ENCODE results near the gene NOXO1.

The NOXO1 gene

DNA sequence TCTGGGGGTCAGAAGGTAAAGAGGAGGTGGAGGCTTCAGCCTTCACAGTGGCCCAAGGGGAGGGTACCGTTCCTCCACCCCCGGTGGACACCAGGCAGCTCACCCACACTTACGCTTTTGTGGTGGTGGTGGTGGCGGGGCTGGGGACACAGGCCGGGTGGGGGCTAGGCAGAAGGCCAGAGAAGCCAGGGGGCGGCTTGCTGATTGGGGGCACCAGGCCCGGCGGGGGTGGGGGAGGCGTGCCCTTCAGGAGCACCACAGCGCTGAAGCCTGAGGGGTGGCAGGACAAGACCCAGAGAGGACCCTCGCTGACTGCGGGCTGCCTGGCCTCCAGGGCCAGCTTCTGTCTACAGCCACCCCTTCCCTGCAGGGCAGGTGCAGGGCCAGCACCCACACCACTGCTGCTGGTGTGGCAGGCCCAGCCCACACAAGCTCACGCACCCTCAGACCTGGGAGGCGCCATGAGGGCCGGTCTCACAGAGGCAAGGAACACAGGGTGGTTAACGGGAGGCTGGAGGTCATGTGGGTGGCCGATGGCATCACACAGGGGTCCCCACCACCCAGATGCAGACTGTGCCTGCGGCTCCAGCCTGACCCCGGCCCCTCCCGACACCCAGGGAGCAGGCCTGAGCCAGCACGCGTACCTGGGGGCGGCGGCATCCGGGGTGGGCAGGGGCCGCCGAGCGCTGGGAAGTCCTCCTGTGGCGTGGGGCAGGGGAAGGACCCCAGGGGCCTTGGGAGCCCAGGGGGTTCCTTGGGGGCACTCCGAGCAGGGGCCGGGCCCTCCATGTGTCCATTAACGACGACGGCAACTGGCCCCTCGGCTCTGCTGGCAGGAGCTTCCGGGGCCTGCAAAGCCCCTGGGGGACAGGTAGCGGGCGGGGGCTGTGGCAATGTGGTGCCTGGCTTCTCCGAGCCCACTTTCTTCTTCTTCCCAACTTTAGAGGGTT is 17.9 kb upstream of the NOXO1 start:
- DNase-seq (ENCODE audit: low read depth, low spot score), result no peak
- H3K4me3 ChIP-seq (ENCODE audit: low read length), result no peak overlapping the region

DNA sequence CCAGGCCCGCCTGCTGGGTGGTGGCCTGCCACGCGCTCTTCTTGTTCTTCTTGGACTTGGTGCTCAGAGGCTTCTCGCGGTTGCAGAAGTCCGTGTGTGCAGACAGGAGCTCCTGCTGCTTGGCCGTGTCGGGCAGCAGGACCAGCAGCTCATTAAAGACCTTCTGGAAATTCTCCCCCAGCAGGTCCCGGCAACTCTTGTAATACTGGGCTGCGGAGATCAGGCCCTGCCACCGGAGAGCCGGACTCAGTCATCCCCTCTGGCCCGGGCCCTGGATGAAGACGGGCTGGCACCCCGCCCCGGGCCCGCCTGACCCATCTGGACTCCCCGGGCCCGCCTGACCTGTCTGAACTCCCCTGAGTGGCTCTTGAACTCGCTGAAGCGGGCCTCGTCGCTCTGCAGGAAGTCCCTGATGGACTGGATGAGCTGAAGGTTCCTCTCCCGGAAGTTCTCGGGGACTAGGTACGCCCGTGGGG is 17.1 kb upstream of the NOXO1 start:
- DNase-seq (ENCODE audit: low read depth, low spot score), result no peak
- no peak overlapping the region for H3K4me3 ChIP-seq (ENCODE audit: low read length)

DNA sequence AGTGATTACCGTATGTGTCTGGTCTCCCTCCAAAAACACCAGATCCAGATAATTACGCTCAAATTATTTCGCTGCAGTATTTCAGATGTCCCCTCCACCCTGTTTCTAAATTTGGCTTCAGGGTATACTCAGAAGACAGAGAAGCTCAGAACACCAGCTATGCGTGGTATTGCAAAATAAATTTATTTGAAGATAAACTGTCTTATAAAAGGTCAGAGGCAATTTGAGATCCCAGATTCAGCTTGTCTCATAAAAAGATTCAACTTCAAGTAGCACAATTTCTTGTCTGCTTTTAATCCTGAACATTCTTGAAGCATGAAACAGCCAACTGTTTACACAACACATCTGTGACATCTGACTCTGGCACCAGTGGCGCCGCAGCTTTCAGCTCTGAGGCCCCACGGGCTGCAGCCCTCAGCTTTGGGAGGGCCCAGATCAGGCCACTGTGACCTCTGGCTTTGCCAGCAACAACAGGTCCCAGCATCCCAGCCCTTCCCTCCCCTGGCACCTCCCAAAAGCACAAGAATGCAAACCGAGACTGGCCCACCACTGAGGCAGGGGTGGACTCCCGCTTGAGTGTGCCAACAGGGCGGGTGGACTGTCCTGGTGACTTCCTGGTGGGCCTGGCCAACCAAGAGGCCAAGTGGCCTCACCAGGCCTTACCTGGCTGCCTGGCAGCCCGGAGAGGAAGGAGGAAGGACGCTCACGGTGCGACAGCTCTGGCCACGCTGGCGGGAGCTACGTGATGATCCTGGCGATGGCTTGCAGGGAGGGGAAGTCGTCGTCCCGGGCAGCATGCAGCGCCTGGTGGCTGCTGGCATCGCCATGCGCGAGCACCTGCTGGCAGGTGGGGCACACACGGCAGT is 16.5 kb upstream of the NOXO1 start:
- no peak overlapping the region for H3K4me3 ChIP-seq (ENCODE audit: low read length)
- DNase-seq (ENCODE audit: low read depth, low spot score), result no peak

- DNase-seq (ENCODE audit: low read depth, low spot score), result no peak
- H3K4me3 ChIP-seq (ENCODE audit: low read length), result no peak overlapping the region
Observed at GRCh38 chr16:1993731-1994131, 12.5 kb upstream of the NOXO1 start.

DNA sequence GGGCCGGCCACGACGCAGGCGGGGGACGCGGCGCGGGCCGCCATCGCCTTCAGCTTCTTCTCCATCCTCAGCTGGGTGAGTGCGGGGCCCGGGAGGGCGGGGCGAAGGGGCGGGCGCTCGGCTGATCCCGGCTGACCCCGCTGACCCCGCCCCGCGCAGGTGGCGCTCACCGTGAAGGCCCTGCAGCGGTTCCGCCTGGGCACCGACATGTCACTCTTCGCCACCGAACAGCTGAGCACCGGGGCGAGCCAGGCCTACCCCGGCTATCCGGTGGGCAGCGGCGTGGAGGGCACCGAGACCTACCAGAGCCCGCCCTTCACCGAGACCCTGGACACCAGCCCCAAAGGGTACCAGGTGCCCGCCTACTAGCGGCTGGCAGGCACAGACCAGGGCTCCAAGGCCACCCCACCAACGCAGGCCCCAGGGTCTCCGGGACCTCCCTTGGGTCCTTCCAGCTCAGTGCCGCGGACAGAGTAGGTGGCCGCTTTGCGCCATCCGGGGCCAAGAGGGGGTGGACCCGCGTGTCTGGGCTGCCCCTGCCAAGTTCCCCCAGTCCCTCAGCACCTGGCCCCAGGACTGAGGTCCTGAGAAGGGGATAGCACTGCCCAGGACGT is 11.5 kb upstream of the NOXO1 start:
- DNase-seq (ENCODE audit: low read depth, low spot score), result no peak
- no peak overlapping the region for H3K4me3 ChIP-seq (ENCODE audit: low read length)

DNA sequence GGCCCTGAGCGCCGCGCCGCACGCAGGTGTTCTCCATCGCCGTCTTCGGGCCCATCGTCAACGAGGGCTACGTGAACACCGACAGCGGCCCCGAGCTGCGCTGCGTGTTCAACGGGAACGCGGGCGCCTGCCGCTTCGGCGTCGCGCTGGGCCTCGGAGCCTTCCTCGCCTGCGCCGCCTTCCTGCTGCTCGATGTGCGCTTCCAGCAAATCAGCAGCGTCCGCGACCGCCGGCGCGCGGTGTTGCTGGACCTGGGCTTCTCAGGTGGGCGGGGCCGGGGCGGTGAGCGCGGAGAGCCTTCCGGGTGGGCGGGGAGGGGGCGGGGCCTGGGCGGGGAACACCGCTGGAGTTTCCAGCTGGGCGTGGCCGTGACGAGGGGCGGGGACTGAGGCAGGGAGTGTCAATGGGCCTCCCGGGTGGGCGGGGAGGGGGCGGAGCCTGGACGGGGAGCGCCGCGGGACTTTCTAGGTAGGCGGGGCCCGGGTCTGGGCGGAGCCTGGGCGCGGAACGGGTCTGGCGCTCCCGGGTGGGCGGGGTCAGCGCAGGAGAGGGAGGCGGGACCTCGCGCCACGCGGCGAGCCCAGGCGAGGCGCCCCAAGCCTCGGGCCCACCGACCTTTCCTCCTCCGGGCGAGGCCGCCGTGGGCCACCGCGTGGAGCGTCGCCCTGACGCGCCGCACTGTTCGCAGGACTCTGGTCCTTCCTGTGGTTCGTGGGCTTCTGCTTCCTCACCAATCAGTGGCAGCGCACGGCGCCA is 10.9 kb upstream of the NOXO1 start:
- DNase-seq (ENCODE audit: low read depth, low spot score), result peak; percentile 78

DNA sequence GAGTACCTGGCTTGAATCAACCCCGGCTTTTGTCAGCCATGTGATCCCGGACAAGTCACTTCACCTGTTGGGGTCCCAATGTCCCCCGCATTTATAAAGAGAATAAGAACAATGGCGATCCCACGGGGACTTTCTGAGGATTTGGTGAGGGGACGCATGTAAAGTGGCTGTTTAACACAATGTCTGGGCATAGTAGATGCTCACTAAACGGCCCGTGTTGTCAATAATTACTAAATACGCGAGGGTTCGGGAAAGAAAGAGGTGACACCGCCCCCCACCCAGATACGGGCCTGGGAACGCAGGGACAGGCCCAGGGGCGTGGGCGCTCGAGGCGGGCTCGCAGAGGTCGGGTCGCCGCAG is 10.3 kb upstream of the NOXO1 start:
- peak overlapping the region; percentile 29; the same call in 1 of the 2 replicates for H3K4me3 ChIP-seq (ENCODE audit: low read length)
- no peak for DNase-seq (ENCODE audit: low read depth, low spot score)

More for the DNA sequence above, 10.9 kb upstream of the NOXO1 start:
- H3K4me3 ChIP-seq (ENCODE audit: low read length), result peak overlapping the region; percentile 29

- DNase-seq (ENCODE audit: low read depth, low spot score), result no peak
Observed at GRCh38 chr16:1991135-1991551, 9.9 kb upstream of the NOXO1 start.

DNA sequence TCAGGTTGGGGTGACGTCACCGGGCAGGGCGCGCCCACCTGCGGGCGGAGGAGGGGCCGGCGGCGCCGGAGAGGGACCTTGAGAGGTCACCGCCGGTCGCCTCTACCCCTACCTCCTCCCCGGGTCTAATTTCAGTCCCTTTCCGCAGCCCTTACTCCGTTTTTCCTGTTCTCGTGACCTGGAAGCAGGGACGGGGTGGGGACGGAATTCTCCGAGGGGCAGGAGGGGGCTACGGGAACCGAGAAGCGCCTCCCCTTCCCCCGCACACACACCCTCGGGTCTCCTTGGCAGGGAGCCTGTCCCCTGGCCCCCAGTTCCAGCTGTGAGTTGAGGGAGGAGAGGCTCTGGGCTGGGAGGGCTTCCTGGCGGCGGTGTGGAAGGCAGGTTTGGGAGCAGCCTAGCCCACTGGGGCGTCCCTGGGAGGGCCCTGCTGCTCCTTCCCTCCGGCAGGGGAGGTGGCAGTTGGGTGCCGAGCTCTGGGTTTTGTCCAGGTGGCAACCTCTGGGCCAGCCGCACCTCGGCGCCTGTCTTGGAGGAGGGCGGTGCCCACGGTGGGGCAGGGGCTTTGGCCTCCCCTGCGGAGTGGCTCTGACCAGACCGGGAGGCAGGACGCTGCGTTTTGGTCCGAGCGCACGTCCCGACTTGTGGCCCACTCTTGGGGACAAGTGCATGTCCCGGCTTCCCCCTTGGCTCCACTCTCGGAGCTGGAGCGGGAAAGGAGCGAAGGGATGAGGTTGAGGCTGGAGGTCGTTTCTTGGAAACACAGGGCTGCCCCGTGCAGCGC is 9.3 kb upstream of the NOXO1 start:
- H3K4me3 ChIP-seq (ENCODE audit: low read length), result no peak overlapping the region
- no peak for DNase-seq (ENCODE audit: low read depth, low spot score)

More at GRCh38 chr16:1991135-1991551, 9.9 kb upstream of the NOXO1 start:
- H3K4me3 ChIP-seq (ENCODE audit: low read length), result no peak overlapping the region

DNA sequence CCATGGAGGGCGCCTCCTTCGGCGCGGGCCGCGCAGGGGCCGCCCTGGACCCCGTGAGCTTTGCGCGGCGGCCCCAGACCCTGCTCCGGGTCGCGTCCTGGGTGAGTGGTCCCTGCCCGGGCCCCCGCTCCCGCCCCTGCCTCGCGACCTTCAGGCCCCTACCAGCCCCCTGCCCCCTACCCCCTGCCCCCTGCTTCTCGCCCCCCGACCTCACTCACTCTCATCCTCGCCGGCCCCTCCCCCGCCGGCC is 8.8 kb upstream of the NOXO1 start:
- no peak for DNase-seq (ENCODE audit: low read depth, low spot score)
- no peak overlapping the region for H3K4me3 ChIP-seq (ENCODE audit: low read length)

DNA sequence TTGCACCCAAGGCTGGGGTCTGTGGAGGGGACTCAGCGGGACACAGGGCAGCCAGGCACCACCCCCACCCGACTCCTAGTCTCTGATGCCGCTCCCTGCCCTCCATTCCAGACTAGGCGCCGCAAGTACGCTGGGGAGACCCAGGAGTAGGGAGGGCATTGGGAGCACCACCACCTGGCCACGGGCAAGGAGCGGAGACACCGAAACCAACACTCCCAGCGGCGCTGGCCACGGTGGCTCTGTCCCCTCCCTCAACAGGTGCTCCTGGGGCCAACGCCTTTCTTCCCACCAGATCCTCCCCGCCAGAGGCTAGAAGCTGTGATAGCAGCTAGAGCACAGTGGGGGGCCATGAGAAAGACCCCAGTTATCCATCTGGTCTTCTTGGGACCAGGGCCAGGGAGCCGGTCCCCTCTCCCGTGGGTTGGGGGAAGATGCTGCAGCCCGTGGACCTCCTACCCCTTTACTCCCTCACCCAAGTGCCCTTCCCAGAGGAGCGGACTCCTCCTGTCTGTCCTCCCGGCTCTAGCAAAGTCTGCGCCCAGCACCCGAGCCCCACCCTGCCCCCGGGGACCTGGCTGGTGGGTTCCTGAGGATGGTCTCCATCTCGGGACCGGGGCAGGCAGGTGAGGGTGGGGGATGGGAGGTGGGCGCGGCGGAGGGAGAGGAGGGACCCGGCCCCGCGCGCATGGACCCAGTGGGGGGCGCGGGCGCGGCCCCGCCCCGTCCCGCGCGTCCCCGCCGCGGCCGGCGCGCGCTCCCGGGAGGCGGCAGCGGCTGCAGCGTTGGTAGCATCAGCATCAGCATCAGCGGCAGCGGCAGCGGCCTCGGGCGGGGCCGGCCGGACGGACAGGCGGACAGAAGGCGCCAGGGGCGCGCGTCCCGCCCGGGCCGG is 8.2 kb upstream of the NOXO1 start, which contains the start of gene SYNGR3:
SYNGR3 (plus strand) TSS at position 762 of the 892 bp plus-strand sequence. CDS start 133 bp downstream, outside the sequence.
- no peak within 1 kb of the TSS for H3K4me3 ChIP-seq (ENCODE audit: low read length)
- no peak for DNase-seq (ENCODE audit: low read depth, low spot score)

GRCh38 chr16:1987198-1987597 is 5.9 kb upstream of the NOXO1 start:
- no peak for DNase-seq (ENCODE audit: low read depth, low spot score)
- no peak overlapping the region for H3K4me3 ChIP-seq (ENCODE audit: low read length)

GRCh38 chr16:1985466-1986150 is 4.3 kb upstream of the NOXO1 start:
- DNase-seq (ENCODE audit: low read depth, low spot score), result no peak
- H3K4me3 ChIP-seq (ENCODE audit: low read length), result no peak overlapping the region

DNA sequence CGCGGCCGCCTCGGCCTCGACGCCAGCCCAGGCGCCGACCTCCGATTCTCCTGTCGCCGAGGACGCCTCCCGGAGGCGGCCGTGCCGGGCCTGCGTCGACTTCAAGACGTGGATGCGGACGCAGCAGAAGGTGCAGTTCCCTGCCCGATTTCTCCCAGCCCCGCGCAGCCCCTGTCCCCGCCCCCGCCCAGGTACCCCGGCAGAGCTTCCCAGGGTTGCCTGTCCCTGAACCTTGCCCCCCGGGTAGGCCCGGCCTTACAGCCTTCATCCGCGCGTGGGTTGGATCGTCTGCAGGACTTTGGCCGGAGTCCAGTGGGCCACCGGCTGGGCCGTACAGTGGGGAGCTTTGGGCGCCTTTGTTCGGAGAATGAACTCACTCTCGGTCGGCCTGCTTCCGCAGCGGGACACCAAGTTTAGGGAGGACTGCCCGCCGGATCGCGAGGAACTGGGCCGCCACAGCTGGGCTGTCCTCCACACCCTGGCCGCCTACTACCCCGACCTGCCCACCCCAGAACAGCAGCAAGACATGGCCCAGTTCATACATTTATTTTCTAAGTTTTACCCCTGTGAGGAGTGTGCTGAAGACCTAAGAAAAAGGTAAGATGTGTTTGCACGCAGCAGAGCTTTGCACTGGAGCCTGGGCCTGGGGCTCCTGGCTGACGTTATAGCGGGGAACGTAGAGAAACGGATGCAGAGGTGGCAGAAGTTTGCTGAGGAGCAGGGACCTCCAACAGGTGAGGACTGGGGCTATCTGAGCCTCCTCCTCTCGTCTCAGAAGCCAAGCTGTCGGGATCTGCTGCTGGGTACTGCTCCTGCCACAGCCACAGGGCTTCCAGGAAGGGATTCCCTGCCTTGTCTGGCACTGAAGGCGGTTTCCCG is 3.3 kb upstream of the NOXO1 start:
- peak overlapping the region; percentile 66 for H3K4me3 ChIP-seq (ENCODE audit: low read length)

DNA sequence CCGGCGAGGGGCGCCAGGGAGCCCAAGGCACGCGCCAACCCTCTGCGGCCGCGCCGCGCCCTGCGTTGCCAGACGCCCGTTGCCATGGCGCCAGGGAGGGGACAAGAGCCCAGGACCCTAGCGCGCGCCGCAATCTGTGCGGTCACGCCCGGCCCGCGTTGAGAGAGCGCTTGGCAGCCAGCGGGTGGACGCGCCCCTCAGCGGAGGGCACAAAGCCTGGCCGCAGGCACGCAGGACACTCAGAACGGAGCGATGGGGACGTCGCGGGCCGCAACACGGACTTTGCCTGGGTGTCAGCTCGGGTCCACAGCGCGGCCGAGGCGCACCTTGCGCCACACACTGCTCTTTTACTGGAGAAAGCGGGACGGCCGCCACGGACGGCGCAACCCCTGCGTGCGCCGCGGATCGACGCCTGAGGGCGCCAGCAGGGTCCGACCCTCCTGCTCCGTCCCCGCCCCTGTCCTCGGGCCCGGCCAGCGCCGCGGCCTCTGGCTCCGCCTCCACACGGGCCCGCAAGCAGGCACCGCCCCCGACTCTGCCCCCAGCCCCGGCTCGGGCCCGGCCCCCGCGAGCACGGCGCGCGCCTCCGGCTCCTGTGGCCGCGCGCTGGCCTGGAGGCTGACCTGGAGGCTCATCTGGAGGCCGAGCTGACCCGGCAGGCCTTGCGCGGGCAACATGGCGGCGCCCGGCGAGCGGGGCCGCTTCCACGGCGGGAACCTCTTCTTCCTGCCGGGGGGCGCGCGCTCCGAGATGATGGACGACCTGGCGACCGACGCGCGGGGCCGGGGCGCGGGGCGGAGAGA is 2.5 kb upstream of the NOXO1 start, which contains the start of gene GFER:
GFER (plus strand) TSS at position 650 of the 803 bp plus-strand sequence; CDS start at position 676, 26 bp downstream.
- H3K4me3 ChIP-seq (ENCODE audit: low read length), result peak within 1 kb of the TSS; percentile 66
- DNase-seq (ENCODE audit: low read depth, low spot score), result peak; percentile 35

More for the DNA sequence above, 3.3 kb upstream of the NOXO1 start:
- no peak for DNase-seq (ENCODE audit: low read depth, low spot score)

Measured in Jurkat, Clone E6-1 (cell line).